ENCODE data around the gene TMEM203.

Gene TMEM203

DNA sequence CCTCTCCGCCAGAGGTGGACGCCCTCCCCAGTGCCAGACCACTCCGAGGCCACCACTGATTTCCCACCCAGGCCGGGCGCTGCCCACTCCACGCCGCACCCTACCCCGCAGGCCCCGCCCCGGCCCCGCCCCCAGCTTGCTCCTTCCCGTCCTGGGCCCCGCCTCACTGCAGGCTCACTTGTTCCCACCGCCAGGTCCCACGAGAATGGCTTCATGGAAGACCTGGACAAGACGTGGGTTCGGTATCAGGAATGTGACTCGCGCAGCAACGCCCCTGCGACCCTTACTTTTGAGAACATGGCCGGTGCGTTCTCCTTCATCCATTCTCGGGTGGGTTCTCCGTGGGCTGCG is 42.1 kb downstream of the TMEM203 start:
- DNase-seq = no peak

DNA sequence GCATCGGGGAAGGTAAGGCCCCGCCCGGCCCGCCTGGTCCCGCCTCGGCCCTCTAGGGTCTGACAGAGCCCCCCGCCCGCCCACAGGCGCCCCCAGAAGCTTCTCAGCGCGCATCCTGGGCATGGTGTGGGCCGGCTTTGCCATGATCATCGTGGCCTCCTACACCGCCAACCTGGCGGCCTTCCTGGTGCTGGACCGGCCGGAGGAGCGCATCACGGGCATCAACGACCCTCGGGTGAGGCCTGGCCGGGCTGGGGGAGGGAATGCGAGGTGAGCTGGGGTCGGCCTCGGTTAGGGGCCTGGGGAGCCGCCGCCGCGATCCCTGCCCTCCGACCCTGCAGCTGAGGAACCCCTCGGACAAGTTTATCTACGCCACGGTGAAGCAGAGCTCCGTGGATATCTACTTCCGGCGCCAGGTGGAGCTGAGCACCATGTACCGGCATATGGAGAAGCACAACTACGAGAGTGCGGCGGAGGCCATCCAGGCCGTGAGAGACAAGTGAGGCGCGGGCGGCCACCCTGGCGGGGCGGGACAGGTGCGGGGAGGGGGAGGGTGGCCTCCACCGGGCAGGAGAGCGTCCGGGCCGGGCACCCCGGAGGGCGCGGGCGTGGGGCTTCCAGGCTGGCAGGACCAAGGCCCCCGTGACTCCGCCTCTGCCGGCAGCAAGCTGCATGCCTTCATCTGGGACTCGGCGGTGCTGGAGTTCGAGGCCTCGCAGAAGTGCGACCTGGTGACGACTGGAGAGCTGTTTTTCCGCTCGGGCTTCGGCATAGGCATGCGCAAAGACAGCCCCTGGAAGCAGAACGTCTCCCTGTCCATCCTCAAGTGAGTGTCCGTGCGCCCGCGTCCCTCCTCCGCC is 42.7 kb downstream of the TMEM203 start:
- peak; percentile 43 for DNase-seq

- no peak for DNase-seq
Observed at GRCh38 chr9:137161558-137162486, 43.6 kb downstream of the TMEM203 start.

DNA sequence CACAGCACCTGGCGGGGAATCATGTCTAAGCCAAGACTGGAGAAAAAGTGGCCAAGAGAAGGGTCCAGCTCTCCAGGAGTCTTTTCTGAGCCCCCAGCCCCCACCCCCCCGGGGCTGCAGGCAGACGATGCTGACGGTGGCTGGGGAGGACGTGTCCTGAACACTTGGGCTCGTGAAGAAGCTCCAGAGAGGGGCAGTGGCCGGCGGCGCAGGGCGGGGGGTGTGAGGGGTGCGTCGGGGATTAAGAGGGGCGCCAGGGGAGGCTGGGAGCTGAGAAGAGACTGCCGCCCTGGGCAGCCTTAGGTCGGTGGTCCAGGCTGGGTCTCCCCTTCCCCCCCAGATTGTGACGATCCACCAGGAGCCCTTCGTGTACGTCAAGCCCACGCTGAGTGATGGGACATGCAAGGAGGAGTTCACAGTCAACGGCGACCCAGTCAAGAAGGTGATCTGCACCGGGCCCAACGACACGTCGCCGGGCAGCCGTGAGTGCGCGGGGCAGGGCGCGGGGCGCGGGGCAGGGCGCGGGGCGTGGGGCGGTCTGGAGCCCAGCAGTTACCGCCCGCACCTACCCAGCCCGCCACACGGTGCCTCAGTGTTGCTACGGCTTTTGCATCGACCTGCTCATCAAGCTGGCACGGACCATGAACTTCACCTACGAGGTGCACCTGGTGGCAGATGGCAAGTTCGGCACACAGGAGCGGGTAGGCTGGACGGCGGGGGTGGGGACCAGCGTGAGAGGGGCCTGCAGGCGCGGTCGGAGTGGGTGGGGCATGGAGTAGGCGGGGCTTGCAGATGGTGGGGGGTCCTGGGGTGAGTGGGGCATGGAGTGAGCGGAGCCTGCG is 44.5 kb downstream of the TMEM203 start:
- DNase-seq = no peak

- no peak for DNase-seq
Observed at GRCh38 chr9:137160054-137160425, 45.4 kb downstream of the TMEM203 start.

- no peak for DNase-seq
Observed at GRCh38 chr9:137159105-137160053, 46.1 kb downstream of the TMEM203 start.

DNA sequence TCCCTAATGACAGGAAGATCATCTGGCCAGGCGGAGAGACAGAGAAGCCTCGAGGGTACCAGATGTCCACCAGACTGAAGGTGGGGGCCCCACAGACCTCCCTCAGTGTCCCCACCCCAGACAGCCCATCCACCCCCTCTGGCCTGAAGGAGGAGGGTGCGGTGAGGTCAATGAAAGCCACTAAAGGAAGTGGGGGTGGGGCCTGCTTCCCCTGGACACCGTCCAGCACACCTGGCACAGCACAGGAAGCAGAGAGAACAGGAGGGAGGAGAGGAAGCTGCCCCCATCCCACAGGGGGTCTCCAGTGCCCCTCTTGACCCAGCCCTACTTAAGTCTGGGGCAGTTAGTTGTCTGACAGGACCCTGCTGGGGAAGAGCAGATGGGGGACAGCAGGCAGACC is 46.8 kb downstream of the TMEM203 start:
- no peak for DNase-seq

GRCh38 chr9:137157618-137158415 is 47.6 kb downstream of the TMEM203 start:
- no peak for DNase-seq

- peak; percentile 50 for DNase-seq
Observed at GRCh38 chr9:137156567-137157375, 48.7 kb downstream of the TMEM203 start.

Measured in CD4-positive, alpha-beta T cell treated with Interleukin-6 for 4 hours (primary cell).